ENCODE results near the gene SLC6A5. TPM values are rescaled to one million over a fixed set of nuclear protein-coding genes. Genes with fewer than 3 reads are reported as not detected.

The SLC6A5 gene
- total and polyA plus RNA-seq, 2 of the 8 experiments (the other 6 are each of a cell fraction or from before 2014, with no cell fraction given): not detected

GRCh38 chr11:20688761-20689160 is 89.4 kb downstream of the SLC6A5 start:
- no peak overlapping the region for H3K56ac ChIP-seq (replicated peaks; ENCODE audit: insufficient read length, low read depth, low read length)
- WGBS, 2 experiments (ENCODE audit: extremely low coverage in 1 of 2, insufficient coverage in 1 of 2, insufficient read length in 1 of 2, insufficient replicate concordance in 2 of 2, low coverage in 1 of 2, low lambda C conversion rate in 2 of 2, missing lambda C conversion rate in 1 of 2): 83% methylated on average over 3 of the region's 3 CpGs; no CpG with 5 or more reads in 1 of the 2 experiments
- ChIA-PET CTCF (ENCODE audit: partially characterized antibody) (no interaction called here), POLR2A (ENCODE audit: partially characterized antibody) (no interaction called here)
- H3K9me3 ChIP-seq (ENCODE audit: insufficient read depth in 2 of 2, low read depth in 1 of 2, low read length in 1 of 2): no peaks in the 10 kb centered on the region
- no peak overlapping the region for H2BK20ac ChIP-seq (ENCODE audit: low read length)
- H3K4me2 ChIP-seq (ENCODE audit: insufficient read depth in 1 of 2, low read depth in 2 of 2, low read length in 2 of 2): no peak overlapping the region
- no peak overlapping the region for H3K18ac ChIP-seq (ENCODE audit: extremely low read depth, low read length)
- H3K14ac ChIP-seq (ENCODE audit: insufficient read length): no peak overlapping the region
- FAIRE-seq (no peak), DNase-seq (ENCODE audit: low read depth in 1 of 2, low spot score in 2 of 2) (no peak)
- H3K4ac ChIP-seq (replicated peaks; ENCODE audit: insufficient read length, low read depth, low read length): no peak overlapping the region
- H4K8ac ChIP-seq (ENCODE audit: extremely low read depth, insufficient read depth, low read length): no peak overlapping the region
- H3K79me1 ChIP-seq (ENCODE audit: low read depth, low read length): no peaks in the 10 kb centered on the region
- no peak overlapping the region for H3K4me3 ChIP-seq (ENCODE audit: extremely low read depth in 1 of 4, insufficient read depth in 2 of 4, low read depth in 3 of 4, low read length in 4 of 4)
- no peak overlapping the region for H3K23ac ChIP-seq (ENCODE audit: insufficient read length)
- no peak overlapping the region for H3K27ac ChIP-seq (ENCODE audit: low read depth, low read length)
- no peak overlapping the region for H4K91ac ChIP-seq (replicated peaks; ENCODE audit: insufficient read length, low read length)
- no peak overlapping the region for H2BK120ac ChIP-seq (replicated peaks; ENCODE audit: low read depth, low read length)
- no peaks in the 10 kb centered on the region for H3K79me2 ChIP-seq (ENCODE audit: control insufficient read depth in 1 of 2, insufficient read depth in 2 of 2, low read length in 2 of 2)
- H2AFZ ChIP-seq (ENCODE audit: low read length): no peak overlapping the region
- no peak overlapping the region for H4K5ac ChIP-seq (ENCODE audit: insufficient read length, low read depth, low read length)
- no peaks in the 10 kb centered on the region for H4K20me1 ChIP-seq (replicated peaks in 1 of 2; ENCODE audit: control insufficient read depth in 1 of 2, insufficient read depth in 2 of 2, low read length in 2 of 2)
- no peak overlapping the region for H3K9ac ChIP-seq (replicated peaks in 1 of 4; ENCODE audit: extremely low read depth in 1 of 4, low read depth in 3 of 4, low read length in 3 of 4)
- no peaks in the 10 kb centered on the region for H3K23me2 ChIP-seq (ENCODE audit: low read depth, low read length)
- H3K27me3 ChIP-seq (replicated peaks in 1 of 4; ENCODE audit: control insufficient read depth in 3 of 4, extremely low read depth in 1 of 4, insufficient read depth in 3 of 4, low read length in 3 of 4): no peaks in the 10 kb centered on the region
- no peaks in the 10 kb centered on the region for H3K4me1 ChIP-seq (replicated peaks in 1 of 4; ENCODE audit: control insufficient read depth in 3 of 4, insufficient read depth in 4 of 4, low read length in 3 of 4)
- no peak overlapping the region for H2BK12ac ChIP-seq (ENCODE audit: low read depth, low read length)
- no peak overlapping the region for H2BK15ac ChIP-seq (ENCODE audit: low read length)
- no peaks in the 10 kb centered on the region for H3K36me3 ChIP-seq (ENCODE audit: control insufficient read depth in 2 of 4, insufficient read depth in 4 of 4, low read length in 3 of 4)
- H2BK5ac ChIP-seq (ENCODE audit: low read depth, low read length): no peak overlapping the region
- H2AK5ac ChIP-seq (ENCODE audit: low read depth, low read length): no peak overlapping the region
- TF ChIP-seq USF2 (IDR thresholded peaks at IDR 0.05; ENCODE audit: low read length) (no peak), CHD1 (IDR thresholded peaks at IDR 0.05; ENCODE audit: low read depth, low read length) (no peak), TAF1 (IDR thresholded peaks at IDR 0.05; ENCODE audit: low read depth, low read length) (no peak), SAP30 (IDR thresholded peaks at IDR 0.05; ENCODE audit: insufficient read depth, insufficient replicate concordance, low read length) (no peak), MAFK (IDR thresholded peaks at IDR 0.05; ENCODE audit: low read depth, low read length) (no peak), BRCA1 (IDR thresholded peaks at IDR 0.05; ENCODE audit: low read depth, low read length) (no peak), NANOG (IDR thresholded peaks at IDR 0.05; ENCODE audit: insufficient read depth, low read depth, low read length, poor library complexity, severe bottlenecking) (no peak), HDAC6 (IDR thresholded peaks at IDR 0.05; ENCODE audit: low read depth, low read length) (no peak), PHF8 (conservative IDR thresholded peaks at IDR 0.05; ENCODE audit: low read depth, low read length) (no peak), RFX5 (IDR thresholded peaks at IDR 0.05; ENCODE audit: borderline replicate concordance, low read depth, low read length) (no peak), JUN (IDR thresholded peaks at IDR 0.05; ENCODE audit: low read depth, low read length) (no peak), NRF1 (IDR thresholded peaks at IDR 0.05; ENCODE audit: low read depth, low read length) (no peak)
- TF ChIP-seq, protein P1, sequence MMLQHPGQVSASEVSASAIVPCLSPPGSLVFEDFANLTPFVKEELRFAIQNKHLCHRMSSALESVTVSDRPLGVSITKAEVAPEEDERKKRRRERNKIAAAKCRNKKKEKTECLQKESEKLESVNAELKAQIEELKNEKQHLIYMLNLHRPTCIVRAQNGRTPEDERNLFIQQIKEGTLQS (IDR thresholded peaks at IDR 0.05; ENCODE audit: insufficient read depth, low read depth, low read length): no peak
